Heart right ventricle (tissue), 16 donors: Measurements from ENCODE around the gene KLF7. TPM values are rescaled to one million over a fixed set of nuclear protein-coding genes. Genes with fewer than 3 reads are reported as not detected.

ENCODE experiments used
- ATAC-seq, 8 donors: fragments of 200-7000 bp; cut with Tn5 transposase; one replicate each; pipeline ENCODE4 v1.9.1; 2020; ENCODE audit warnings: mild to moderate bottlenecking in 8 of 8, moderate library complexity in 8 of 8, moderate number of reproducible peaks in 1 of 8
- DNase-seq, 2 donors: peaks; one replicate each; pipeline ENCODE4 v3.0.0-alpha.2; 2020
- H3K27ac ChIP-seq, 10 donors: fragments of 200-600 bp; sonication (generic) in 2 of 10; one replicate each; pipeline versions ENCODE4 v1.5.0 to v1.8.0; 2020 to 2022; ENCODE audit warnings: mild to moderate bottlenecking in 3 of 10
- H3K27me3 ChIP-seq, 7 donors: fragments of 200-600 bp; one replicate each; pipeline ENCODE4 v1.8.0; 2021 to 2022; ENCODE audit warnings: mild to moderate bottlenecking in 2 of 7
- H3K36me3 ChIP-seq, 9 donors: fragments of 200-600 bp; sonication (generic) in 1 of 9; one replicate each; pipeline versions ENCODE4 v1.5.0 to v1.8.0; 2020 to 2022; ENCODE audit warnings: mild to moderate bottlenecking in 2 of 9
- H3K4me1 ChIP-seq, 9 donors: fragments of 200-600 bp; sonication (generic) in 1 of 9; one replicate each; pipeline versions ENCODE4 v1.5.0 to v1.8.0; 2020 to 2022; ENCODE audit warnings: mild to moderate bottlenecking in 4 of 9
- H3K4me3 ChIP-seq, 10 donors: fragments of 200-600 bp; sonication (generic) in 2 of 10; one replicate each; pipeline versions ENCODE4 v1.5.0 to v1.8.0; 2020 to 2022; ENCODE audit warnings: mild to moderate bottlenecking in 7 of 10, moderate library complexity in 2 of 10
- H3K9me3 ChIP-seq, 11 donors: fragments of 200-600 bp in 10 of 11; sonication (generic) in 2 of 11; one replicate each; pipeline versions ENCODE4 v1.5.0 to v1.8.0; 2013 to 2022; ENCODE audit warnings: mild to moderate bottlenecking in 2 of 11, control low read depth in 1 of 11, moderate library complexity in 1 of 11
- WGBS, 2 donors: extraction: QIAGEN DNeasy Blood & Tissue Kit; methylation state at CpG; one replicate each; pipeline ENCODE4 v1.1.7; 2013; ENCODE audit warnings: inconsistent platforms in 1 of 2; 5-methylcytosine and 5-hydroxymethylcytosine counted together
- intact Hi-C, 10 donors: fragments of 100-400 bp; cut with DNase I; formaldehyde crosslinking; loops; one replicate each; pipeline versions ENCODE4 v1.11.1 to v1.14.2; 2022
- polyA plus RNA-seq, 2 donors: library from polyadenylated mRNA; stranded (reverse); fragments of 200-250 nt; gene quantifications; one replicate each; pipeline ENCODE4 v1.2.3, GENCODE V29; 2013
- total RNA-seq, 10 donors: library from RNA; stranded (reverse); fragmentation: NEBNext Ultra II Directional in 3 of 10; extraction: Animal tissue kit (Norgen Biotek cat#: 25700) in 3 of 10; gene quantifications; one replicate each; pipeline versions ENCODE4 v1.2.1 to v1.2.4, GENCODE V29; 2021 to 2023
- TF ChIP-seq, protein P1 (sequence below), 9 donors: fragments of 200-600 bp; sonication (generic) in 2 of 9; IDR thresholded peaks; one replicate each; pipeline versions ENCODE4 v1.5.0 to v1.8.0; 2021 to 2022; ENCODE audit warnings: antibody characterized with exemption in 9 of 9, mild to moderate bottlenecking in 5 of 9, moderate library complexity in 1 of 9
- donor health status: Arrhythmogenic right ventricular cardiomyopathy.
- donor health status: ischemic (EF 13 %, LVEDD 7.1; RV severe dilation, severe dysfunction).
- donor health status: healthy with polysubstance abuse.
- donor health status: DM: no; HTN: yes; CAD: no.
- donor health status: DM: no; HTN: no; CAD: no.
- donor health status: ischemic (EF 25% LVEDD 6.9; RV normal size, moderate dysfunction).
- donor health status: ischemic (EF 25% LVEDD 5.7; RV mildly dilated, moderate dysfunction).
- donor health status: healthy.
- donor health status: DM: yes; HTN: yes; CAD: no.
- donor health status: Ischemic cardiomyopathy.
- donor health status: ischemic (EF 35%, LVEDD 5.7; RV mildly dilated, moderate dysfunction).
- donor health status: nonischemic (EF 11% LVEDD 7.7; RV severe dilation, severe dysfunction).
- donor health status: DM: yes; HTN: yes; CAD: no.
- donor health status: PGD.
- donor health status: ischemic (EF 29% LVEDD 5.4; RV normal size, mild dysfunction).
- donor health status: nonischemic (EF 23%, LVEDD 6.1; RV moderate dilation, normal function).

KLF7 gene
- total and polyA plus RNA-seq, 12 donors: 5.0 to 51.8 (median 27.9) TPM

DNA sequence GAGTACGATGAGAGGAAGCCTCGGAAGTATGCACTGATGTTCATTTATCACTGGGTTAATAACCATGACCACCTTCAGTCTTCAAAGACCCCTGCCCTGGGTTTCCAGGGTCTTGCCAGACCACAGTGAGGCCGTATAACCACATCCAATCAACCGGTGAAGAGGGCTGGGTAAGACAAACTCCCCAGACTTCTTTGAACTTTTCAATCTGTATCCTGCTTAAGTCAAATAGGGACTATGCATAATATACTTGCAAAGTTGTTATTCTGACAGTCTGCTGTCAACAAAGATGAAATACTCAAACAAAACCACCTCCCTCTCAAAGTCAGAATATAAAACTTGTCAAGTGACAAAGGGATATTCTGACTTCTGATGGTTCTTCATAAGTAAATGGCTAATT is 54.0 kb downstream of the KLF7 start:
- Histone ChIP-seq H3K27me3 (no peaks in the 10 kb centered on the region), H3K36me3 (peaks cover 0 to 55% (median 10%) of the 10 kb centered on the region in 9 donors), H3K27ac (no peak overlapping the region), H3K4me1 (peaks cover 1 to 64% (median 31%) of the 10 kb centered on the region in 9 donors), H3K4me3 (no peak overlapping the region), H3K9me3 (no peaks in the 10 kb centered on the region)
- TF ChIP-seq, protein P1, sequence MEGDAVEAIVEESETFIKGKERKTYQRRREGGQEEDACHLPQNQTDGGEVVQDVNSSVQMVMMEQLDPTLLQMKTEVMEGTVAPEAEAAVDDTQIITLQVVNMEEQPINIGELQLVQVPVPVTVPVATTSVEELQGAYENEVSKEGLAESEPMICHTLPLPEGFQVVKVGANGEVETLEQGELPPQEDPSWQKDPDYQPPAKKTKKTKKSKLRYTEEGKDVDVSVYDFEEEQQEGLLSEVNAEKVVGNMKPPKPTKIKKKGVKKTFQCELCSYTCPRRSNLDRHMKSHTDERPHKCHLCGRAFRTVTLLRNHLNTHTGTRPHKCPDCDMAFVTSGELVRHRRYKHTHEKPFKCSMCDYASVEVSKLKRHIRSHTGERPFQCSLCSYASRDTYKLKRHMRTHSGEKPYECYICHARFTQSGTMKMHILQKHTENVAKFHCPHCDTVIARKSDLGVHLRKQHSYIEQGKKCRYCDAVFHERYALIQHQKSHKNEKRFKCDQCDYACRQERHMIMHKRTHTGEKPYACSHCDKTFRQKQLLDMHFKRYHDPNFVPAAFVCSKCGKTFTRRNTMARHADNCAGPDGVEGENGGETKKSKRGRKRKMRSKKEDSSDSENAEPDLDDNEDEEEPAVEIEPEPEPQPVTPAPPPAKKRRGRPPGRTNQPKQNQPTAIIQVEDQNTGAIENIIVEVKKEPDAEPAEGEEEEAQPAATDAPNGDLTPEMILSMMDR (IDR thresholded peaks at IDR 0.05): no peak
- intact Hi-C loops: no loop called here
- ATAC-seq (no peak), DNase-seq (no peak)
- WGBS, 2 donors: 68 to 93% methylated on average over 4 of the region's 4 CpGs

DNA sequence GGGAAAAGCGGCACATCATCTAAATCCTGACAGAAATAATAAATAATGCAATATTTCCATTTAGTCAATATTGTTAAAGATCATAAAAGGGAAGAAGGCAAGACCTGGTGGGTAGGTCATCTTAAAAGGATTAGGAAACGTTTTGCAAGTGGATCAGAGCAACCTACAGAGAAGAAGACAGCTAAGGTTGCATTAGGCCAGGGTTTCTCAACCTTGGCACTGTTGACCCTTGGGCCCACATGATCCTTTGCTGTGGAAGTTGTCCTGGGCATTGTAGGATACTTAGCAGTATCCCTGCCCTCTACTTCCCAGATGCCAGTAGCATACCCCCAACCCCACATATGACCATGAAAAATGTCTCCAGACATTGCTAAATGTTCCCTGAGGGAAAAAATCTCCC is 55.0 kb downstream of the KLF7 start:
- intact Hi-C loops: no loop called here
- H3K36me3 ChIP-seq: peaks cover 0 to 65% (median 18%) of the 10 kb centered on the region in 9 donors
- TF ChIP-seq, protein P1 (IDR thresholded peaks at IDR 0.05): no peak
- WGBS, 2 donors: 49 to 91% methylated on average over 2 of the region's 2 CpGs
- H3K27me3 ChIP-seq: no peaks in the 10 kb centered on the region
- peaks cover 2 to 62% (median 24%) of the 10 kb centered on the region in 9 donors for H3K4me1 ChIP-seq
- no peak for DNase-seq
- no peak overlapping the region for H3K4me3 ChIP-seq
- H3K27ac ChIP-seq: peak overlapping the region in 1 of 10 donors; percentile 3
- ATAC-seq: peak in 1 of 8 donors; percentile 15
- no peaks in the 10 kb centered on the region for H3K9me3 ChIP-seq

DNA sequence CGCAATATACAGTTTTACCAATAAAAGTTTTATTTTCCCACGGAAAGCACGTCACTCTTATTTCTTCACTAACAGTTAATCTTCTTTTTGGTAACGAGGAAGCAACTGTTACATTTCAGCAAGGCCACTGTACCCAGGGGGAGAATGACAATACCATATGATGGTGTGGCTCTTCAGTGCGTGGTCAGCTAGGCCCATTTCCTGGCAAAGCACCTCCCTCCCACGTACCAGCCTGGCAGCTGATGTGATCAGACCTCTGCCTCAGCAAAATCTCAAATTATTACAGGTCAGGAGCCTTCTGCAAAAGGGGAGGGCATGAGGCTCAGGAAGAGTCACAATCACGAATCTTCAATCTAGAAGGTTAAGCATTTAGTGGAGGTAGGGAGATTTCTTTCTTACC is 55.4 kb downstream of the KLF7 start:
- no peaks in the 10 kb centered on the region for H3K27me3 ChIP-seq
- peaks cover 2 to 61% (median 20%) of the 10 kb centered on the region in 9 donors for H3K4me1 ChIP-seq
- H3K27ac ChIP-seq: peak overlapping the region in 1 of 10 donors; percentile 4
- ATAC-seq: no peak
- H3K4me3 ChIP-seq: no peak overlapping the region
- no peak for DNase-seq
- peaks cover 0 to 69% (median 18%) of the 10 kb centered on the region in 9 donors for H3K36me3 ChIP-seq
- WGBS, 2 donors: 69 to 86% methylated on average over 7 of the region's 7 CpGs
- intact Hi-C loops: no loop called here
- H3K9me3 ChIP-seq: no peaks in the 10 kb centered on the region
- TF ChIP-seq, protein P1 (IDR thresholded peaks at IDR 0.05): no peak

DNA sequence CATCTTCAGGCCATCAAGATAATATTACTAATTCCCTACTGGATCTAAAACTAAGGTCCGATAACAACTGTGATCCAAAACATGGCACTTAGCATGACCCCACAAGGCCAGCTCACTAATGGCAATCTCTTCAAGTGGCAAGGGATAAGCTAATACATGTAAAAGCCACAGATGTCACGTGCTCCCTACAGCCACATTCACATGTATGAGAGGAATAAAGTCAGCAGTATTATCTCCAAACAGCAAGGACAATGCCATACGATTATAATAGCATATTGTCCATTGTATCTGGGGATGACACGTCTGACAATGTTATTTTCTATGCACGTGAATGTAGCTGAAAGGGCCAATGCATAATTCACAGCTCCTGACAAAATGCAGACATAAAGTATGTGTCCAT is 56.0 kb downstream of the KLF7 start:
- H3K9me3 ChIP-seq: no peaks in the 10 kb centered on the region
- no peak overlapping the region for H3K27ac ChIP-seq
- no peak for ATAC-seq
- intact Hi-C loops: no loop called here
- no peak for DNase-seq
- H3K4me3 ChIP-seq: no peak overlapping the region
- peaks cover 2 to 56% (median 15%) of the 10 kb centered on the region in 9 donors for H3K4me1 ChIP-seq
- 65% methylated on average over 5 of the region's 5 CpGs for WGBS, 2 donors
- no peaks in the 10 kb centered on the region for H3K27me3 ChIP-seq
- peaks cover 0 to 73% (median 18%) of the 10 kb centered on the region in 9 donors for H3K36me3 ChIP-seq
- TF ChIP-seq, protein P1 (IDR thresholded peaks at IDR 0.05): no peak
